Measurements from ENCODE around the gene ZNF14.

- TF ChIP-seq CTCF (conservative IDR thresholded peaks at IDR 0.05 in 1 of 2, IDR thresholded peaks at IDR 0.05 in 1 of 2; ENCODE audit: extremely low read depth in 1 of 2, insufficient read depth in 1 of 2, low read depth in 1 of 2, low read length in 2 of 2) (no peak), EZH2 (IDR thresholded peaks at IDR 0.05; ENCODE audit: borderline replicate concordance, low read length) (no peak)
Measured at GRCh38 chr19:19670070-19670551, 62.8 kb downstream of the ZNF14 start.

All from mammary epithelial cell (primary cell).